NB4 (cell line): Measurements from ENCODE around the gene SCFD2.

ENCODE experiments used
- DNase-seq: peaks from one replicate; pipeline ENCODE4 v3.0.0; 2010; ENCODE audit warnings: low read depth
- H3K4me3 ChIP-seq: one replicate; pipeline ENCODE4 v1.5.1; 2011; ENCODE audit warnings: mild to moderate bottlenecking, low read depth, low read length, moderate library complexity
- CTCF ChIP-seq: IDR thresholded peaks from one replicate; pipeline ENCODE4 v1.5.1; 2012; ENCODE audit warnings: low read depth, low read length
- MAX ChIP-seq: IDR thresholded peaks from 2 replicates; pipeline ENCODE4 v1.6.1; 2011; ENCODE audit warnings: low read depth, low read length
- MYC ChIP-seq: IDR thresholded peaks from 2 replicates; pipeline ENCODE4 v1.6.1; 2011; ENCODE audit warnings: low read depth, low read length
- POLR2A ChIP-seq: IDR thresholded peaks from 2 replicates; pipeline ENCODE4 v1.6.1; 2011; ENCODE audit warnings: mild to moderate bottlenecking; ENCODE audit not compliant: insufficient read length; ENCODE audit errors: extremely low read depth

The SCFD2 gene

GRCh38 chr4:53121264-53121865 lies 244.5 kb downstream of the SCFD2 start:
- TF ChIP-seq POLR2A (no peak), CTCF (no peak), MYC (no peak), MAX (no peak)
- peak; percentile 8 for DNase-seq
- no peak overlapping the region for H3K4me3 ChIP-seq

- DNase-seq: no peak
- TF ChIP-seq POLR2A (no peak), MYC (no peak)
- no peak overlapping the region for H3K4me3 ChIP-seq
Observed at GRCh38 chr4:53120778-53121177, 245.1 kb downstream of the SCFD2 start.

- H3K4me3 ChIP-seq: no peak overlapping the region
- TF ChIP-seq POLR2A (no peak), MAX (no peak), MYC (no peak), CTCF (no peak)
- DNase-seq: no peak
Observed at GRCh38 chr4:53119680-53120079, 246.2 kb downstream of the SCFD2 start.

GRCh38 chr4:53118676-53119075 lies 247.2 kb downstream of the SCFD2 start:
- no peak for DNase-seq

GRCh38 chr4:53116954-53117353 lies 248.9 kb downstream of the SCFD2 start:
- H3K4me3 ChIP-seq: no peak overlapping the region
- DNase-seq: no peak
- TF ChIP-seq MYC: no peak
- no peak for TF ChIP-seq CTCF
- TF ChIP-seq POLR2A: no peak
- TF ChIP-seq MAX: no peak

More at GRCh38 chr4:53118676-53119075, 247.2 kb downstream of the SCFD2 start:
- no peak overlapping the region for H3K4me3 ChIP-seq
- no peak for TF ChIP-seq MYC
- TF ChIP-seq POLR2A: no peak
- TF ChIP-seq MAX: no peak

- H3K4me3 ChIP-seq: no peak overlapping the region
- TF ChIP-seq POLR2A: no peak
- TF ChIP-seq MYC: no peak
- TF ChIP-seq CTCF: no peak
- no peak for TF ChIP-seq MAX
- no peak for DNase-seq
Observed at GRCh38 chr4:53113431-53114225, 252.2 kb downstream of the SCFD2 start.
